Bronchial epithelial cell (primary cell): ENCODE results near the gene SCYL2. TPM values are rescaled to one million over a fixed set of nuclear protein-coding genes. Genes with fewer than 3 reads are reported as not detected.

ENCODE experiments used
- DNase-seq: peaks from one replicate; pipeline ENCODE4 v3.0.0-alpha.2; 2010; ENCODE audit warnings: low read depth
- FAIRE-seq: peaks from 2 replicates; lab custom pipeline; 2011; peaks lifted over from hg19 to GRCh38; lab: Jason Lieb, UNC
- H3K27me3 ChIP-seq: 2 replicates; pipeline ENCODE4 v1.5.1; 2011; ENCODE audit warnings: low read length; ENCODE audit not compliant: control insufficient read depth, insufficient read depth
- H3K36me3 ChIP-seq: 2 replicates; pipeline ENCODE4 v1.5.1; 2011; ENCODE audit warnings: low read length; ENCODE audit not compliant: control insufficient read depth, insufficient read depth
- H3K4me3 ChIP-seq: 2 replicates; pipeline ENCODE4 v1.5.1; 2011; ENCODE audit warnings: mild to moderate bottlenecking, low read depth, low read length, control low read depth
- CTCF ChIP-seq: IDR thresholded peaks from 2 replicates; pipeline ENCODE4 v1.5.1; 2011; ENCODE audit warnings: mild to moderate bottlenecking, moderate library complexity, low read length, control low read depth, inconsistent platforms; ENCODE audit not compliant: insufficient read depth, severe bottlenecking
- total RNA-seq: library from RNA; depleted of rRNA; stranded (reverse); fragments of >200 nt; gene quantifications from 2 replicates; pipeline ENCODE4 v1.2.1, GENCODE V29; 2014

SCYL2 gene
- total RNA-seq, 1 donor from 2014 or later, result 29.5 TPM

- FAIRE-seq, result no peak
- Histone ChIP-seq H3K27me3 (no peaks in the 10 kb centered on the region), H3K4me3 (no peak overlapping the region), H3K36me3 (no peaks in the 10 kb centered on the region)
- no peak for TF ChIP-seq CTCF
- DNase-seq, result no peak
Observed at GRCh38 chr12:100364324-100364723, 97.3 kb downstream of the SCYL2 start.

GRCh38 chr12:100365411-100365810 lies 98.4 kb downstream of the SCYL2 start:
- Histone ChIP-seq H3K27me3 (no peaks in the 10 kb centered on the region), H3K36me3 (no peaks in the 10 kb centered on the region), H3K4me3 (no peak overlapping the region)
- DNase-seq, result no peak
- no peak for FAIRE-seq
- no peak for TF ChIP-seq CTCF

GRCh38 chr12:100368066-100368465 lies 101.1 kb downstream of the SCYL2 start:
- DNase-seq, result peak; percentile 9
- H3K27me3 ChIP-seq, result no peaks in the 10 kb centered on the region
- H3K4me3 ChIP-seq, result no peak overlapping the region
- H3K36me3 ChIP-seq, result no peaks in the 10 kb centered on the region
- TF ChIP-seq CTCF, result no peak
- no peak for FAIRE-seq

GRCh38 chr12:100371146-100371545 lies 104.2 kb downstream of the SCYL2 start:
- no peak for TF ChIP-seq CTCF
- FAIRE-seq (no peak), DNase-seq (no peak)
- H3K27me3 ChIP-seq, result no peaks in the 10 kb centered on the region
- no peak overlapping the region for H3K4me3 ChIP-seq
- H3K36me3 ChIP-seq, result no peaks in the 10 kb centered on the region

GRCh38 chr12:100372853-100373640 lies 106.1 kb downstream of the SCYL2 start:
- no peaks in the 10 kb centered on the region for H3K27me3 ChIP-seq
- no peak for FAIRE-seq
- no peak for TF ChIP-seq CTCF
- no peaks in the 10 kb centered on the region for H3K36me3 ChIP-seq
- DNase-seq, result no peak
- no peak overlapping the region for H3K4me3 ChIP-seq
